GM12874 (cell line): ENCODE results near the gene LRRC4C.

Experiments
- TF ChIP-seq, protein P1 (sequence below): IDR thresholded peaks from 2 replicates; pipeline ENCODE4 v1.5.1; 2011; ENCODE audit warnings: low read depth, mild to moderate bottlenecking, control low read depth, low read length, moderate library complexity; ENCODE audit not compliant: insufficient read depth

LRRC4C gene

GRCh38 chr11:40281052-40281580 is 1178.3 kb downstream of the LRRC4C start:
- TF ChIP-seq, protein P1, sequence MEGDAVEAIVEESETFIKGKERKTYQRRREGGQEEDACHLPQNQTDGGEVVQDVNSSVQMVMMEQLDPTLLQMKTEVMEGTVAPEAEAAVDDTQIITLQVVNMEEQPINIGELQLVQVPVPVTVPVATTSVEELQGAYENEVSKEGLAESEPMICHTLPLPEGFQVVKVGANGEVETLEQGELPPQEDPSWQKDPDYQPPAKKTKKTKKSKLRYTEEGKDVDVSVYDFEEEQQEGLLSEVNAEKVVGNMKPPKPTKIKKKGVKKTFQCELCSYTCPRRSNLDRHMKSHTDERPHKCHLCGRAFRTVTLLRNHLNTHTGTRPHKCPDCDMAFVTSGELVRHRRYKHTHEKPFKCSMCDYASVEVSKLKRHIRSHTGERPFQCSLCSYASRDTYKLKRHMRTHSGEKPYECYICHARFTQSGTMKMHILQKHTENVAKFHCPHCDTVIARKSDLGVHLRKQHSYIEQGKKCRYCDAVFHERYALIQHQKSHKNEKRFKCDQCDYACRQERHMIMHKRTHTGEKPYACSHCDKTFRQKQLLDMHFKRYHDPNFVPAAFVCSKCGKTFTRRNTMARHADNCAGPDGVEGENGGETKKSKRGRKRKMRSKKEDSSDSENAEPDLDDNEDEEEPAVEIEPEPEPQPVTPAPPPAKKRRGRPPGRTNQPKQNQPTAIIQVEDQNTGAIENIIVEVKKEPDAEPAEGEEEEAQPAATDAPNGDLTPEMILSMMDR, result no peak

DNA sequence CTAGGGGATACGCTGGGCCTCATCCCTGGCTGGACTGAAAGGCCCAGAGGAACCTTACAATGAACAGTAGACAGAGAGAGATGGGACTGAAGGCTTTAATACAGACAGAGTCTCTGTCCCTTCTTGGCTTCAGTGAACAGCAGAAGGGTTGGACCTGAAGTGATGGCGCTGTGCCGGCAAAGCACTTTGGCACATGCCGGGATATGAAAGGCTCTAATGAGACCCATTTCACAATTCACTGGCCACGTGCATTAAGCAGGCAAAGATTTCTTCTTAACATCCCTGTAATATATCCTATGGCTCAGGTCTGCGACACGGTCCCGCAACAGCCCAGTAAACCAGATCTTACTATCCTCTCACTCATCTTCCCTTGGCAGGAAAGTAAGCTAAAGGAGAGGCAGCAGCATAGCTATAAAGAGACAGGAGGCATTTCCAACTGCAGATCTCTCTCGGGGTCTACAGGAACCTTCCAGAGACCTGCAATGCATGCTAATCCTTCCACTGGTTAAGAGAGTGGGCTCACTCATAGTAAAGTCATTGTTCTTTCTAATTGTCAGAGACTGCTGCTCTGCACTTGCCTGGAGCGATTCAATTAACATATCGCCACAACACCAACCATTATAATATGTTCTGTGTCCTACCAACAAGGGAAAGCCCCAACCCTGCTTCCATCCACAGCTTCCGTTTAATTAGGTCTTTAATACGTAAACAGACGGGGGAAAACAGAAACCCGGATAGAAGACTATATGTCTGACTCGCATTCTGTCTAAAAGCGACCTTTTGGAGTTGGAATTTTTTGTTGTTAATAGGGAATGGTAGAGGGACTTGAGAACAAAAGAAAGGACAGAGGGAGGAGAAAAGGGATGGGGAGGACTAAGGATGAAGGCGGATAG is 1179.0 kb downstream of the LRRC4C start:
- TF ChIP-seq, protein P1, result no peak

DNA sequence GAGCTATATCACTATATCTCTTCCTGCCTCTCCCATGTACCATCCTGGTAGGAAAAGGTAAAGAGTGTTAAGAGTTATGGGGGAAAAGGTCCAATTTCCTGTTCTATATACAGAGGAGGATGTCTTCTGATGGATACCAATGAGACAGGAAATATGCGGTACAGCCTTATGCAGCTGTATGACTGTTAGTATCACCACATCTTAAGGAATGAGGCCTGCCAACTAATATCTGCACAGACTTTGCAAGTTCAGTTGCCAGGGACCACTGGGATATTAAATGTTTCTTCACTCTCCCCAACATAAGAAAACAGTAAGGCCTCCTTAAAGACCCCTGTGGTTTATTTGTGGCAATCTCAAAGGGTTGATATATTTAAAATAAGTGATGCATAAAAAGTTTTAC is 1182.5 kb downstream of the LRRC4C start:
- TF ChIP-seq, protein P1, result no peak

GRCh38 chr11:40274017-40274416 is 1185.4 kb downstream of the LRRC4C start:
- TF ChIP-seq, protein P1, result no peak

GRCh38 chr11:40273192-40273732 is 1186.2 kb downstream of the LRRC4C start:
- TF ChIP-seq, protein P1, result no peak

DNA sequence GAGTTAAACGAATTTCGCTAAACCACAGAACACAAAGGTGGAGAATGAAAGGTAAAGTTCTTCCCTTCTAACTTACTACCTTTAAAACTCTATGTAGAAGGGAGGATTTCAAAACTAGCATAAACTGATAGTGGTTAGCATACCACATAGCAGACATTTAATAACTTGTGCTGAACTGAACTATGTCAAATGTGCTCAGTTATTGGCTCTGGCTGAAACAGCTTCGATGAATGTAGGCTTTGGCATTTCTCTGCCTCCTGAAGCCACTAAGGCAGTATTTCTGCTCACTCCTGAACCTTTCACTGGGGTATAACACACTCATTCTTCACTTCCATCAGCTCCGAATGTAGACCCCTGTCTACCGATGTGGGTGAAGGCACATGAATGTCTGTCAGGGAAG is 1188.1 kb downstream of the LRRC4C start:
- TF ChIP-seq, protein P1, result no peak

DNA sequence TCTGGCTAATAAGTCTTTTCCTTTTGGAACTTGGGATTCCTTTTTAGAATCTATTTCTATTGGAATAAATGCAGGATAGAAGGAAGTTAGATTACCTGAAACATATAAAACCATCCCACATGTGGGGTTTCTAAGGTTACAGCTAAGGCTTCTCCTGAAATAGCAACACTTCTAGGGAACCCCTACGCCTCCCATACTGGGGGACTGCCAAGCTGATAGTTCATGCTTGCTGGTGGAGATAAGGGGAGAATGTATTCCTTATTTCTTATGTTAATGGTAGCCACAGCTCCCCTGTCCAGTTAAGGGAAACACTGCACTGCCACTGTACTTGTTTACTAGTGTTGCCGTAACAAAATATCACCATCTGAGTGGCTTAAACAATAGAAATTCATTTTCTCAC is 1189.6 kb downstream of the LRRC4C start:
- TF ChIP-seq, protein P1, result no peak
